Measurements from ENCODE around the gene LST1.

Gene LST1

DNA sequence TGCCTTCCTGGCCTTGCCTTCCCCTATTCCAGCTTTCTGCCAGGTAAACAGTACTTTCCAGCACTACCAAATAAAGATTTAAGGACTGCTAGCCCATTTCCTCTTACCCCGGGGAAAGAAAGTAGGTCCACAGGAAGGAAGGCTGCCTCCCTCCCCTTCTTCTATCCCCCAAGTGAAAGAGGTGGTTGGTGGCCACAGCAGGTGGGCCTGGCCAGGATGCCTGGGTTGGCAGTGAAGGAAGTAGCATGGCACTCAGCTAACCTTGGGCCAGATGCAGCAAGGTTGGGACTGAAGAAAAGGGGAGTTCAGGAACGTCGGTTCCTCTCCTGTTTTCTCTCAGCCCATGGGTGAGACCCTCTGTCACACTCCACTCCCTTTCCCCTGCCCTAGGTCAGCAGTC, 29.8 kb upstream of the LST1 start:
- no peak overlapping the region for H3K27ac ChIP-seq
- TF ChIP-seq, protein P1, sequence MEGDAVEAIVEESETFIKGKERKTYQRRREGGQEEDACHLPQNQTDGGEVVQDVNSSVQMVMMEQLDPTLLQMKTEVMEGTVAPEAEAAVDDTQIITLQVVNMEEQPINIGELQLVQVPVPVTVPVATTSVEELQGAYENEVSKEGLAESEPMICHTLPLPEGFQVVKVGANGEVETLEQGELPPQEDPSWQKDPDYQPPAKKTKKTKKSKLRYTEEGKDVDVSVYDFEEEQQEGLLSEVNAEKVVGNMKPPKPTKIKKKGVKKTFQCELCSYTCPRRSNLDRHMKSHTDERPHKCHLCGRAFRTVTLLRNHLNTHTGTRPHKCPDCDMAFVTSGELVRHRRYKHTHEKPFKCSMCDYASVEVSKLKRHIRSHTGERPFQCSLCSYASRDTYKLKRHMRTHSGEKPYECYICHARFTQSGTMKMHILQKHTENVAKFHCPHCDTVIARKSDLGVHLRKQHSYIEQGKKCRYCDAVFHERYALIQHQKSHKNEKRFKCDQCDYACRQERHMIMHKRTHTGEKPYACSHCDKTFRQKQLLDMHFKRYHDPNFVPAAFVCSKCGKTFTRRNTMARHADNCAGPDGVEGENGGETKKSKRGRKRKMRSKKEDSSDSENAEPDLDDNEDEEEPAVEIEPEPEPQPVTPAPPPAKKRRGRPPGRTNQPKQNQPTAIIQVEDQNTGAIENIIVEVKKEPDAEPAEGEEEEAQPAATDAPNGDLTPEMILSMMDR (conservative IDR thresholded peaks at IDR 0.05): no peak

DNA sequence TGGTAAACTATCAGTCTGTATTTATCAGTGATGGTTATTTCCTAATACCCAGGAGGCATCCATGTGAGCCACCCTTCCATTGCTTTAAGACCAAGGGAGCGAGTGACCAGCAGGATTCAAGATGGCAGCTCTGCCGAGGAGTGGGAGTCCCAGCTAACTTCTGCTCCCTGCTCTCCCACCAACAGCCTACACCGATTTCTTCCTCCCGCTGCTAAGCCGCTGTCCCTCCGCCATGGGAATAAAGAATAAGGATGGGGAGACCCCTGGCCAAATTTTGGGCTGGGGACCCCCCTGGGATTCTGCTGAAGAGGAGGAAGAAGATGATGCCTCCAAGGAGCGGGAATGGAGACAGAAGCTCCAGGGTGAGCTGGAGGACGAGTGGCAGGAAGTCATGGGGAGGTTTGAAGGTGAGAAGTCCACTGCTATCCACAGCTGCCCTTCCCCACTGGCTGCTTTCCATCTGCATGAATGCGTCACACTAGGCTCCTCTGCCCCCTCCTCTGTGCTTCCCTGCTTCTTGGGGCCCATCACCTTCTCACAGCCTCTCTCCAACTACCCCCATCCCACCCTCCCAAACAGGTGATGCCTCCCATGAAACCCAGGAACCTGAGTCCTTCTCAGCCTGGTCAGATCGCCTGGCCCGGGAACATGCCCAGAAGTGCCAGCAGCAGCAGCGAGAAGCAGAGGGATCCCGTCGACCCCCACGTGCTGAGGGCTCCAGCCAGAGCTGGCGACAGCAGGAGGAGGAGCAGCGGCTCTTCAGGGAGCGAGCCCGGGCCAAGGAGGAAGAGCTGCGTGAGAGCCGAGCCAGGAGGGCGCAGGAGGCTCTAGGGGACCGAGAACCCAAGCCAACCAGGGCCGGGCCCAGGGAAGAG, 28.4 kb upstream of the LST1 start:
- no peak overlapping the region for H3K27ac ChIP-seq
- TF ChIP-seq, protein P1 (conservative IDR thresholded peaks at IDR 0.05): no peak

DNA sequence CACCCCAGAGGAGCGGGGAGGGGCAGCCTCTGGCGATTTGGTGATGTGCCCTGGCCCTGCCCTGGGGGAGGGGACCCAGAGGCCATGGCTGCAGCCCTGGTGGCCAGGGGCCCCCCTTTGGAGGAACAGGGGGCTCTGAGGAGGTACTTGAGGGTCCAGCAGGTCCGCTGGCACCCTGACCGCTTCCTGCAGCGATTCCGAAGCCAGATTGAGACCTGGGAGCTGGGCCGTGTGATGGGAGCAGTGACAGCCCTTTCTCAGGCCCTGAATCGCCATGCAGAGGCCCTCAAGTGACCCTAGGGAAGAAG, 27.8 kb upstream of the LST1 start:
- TF ChIP-seq, protein P1 (conservative IDR thresholded peaks at IDR 0.05): no peak
- no peak overlapping the region for H3K27ac ChIP-seq

DNA sequence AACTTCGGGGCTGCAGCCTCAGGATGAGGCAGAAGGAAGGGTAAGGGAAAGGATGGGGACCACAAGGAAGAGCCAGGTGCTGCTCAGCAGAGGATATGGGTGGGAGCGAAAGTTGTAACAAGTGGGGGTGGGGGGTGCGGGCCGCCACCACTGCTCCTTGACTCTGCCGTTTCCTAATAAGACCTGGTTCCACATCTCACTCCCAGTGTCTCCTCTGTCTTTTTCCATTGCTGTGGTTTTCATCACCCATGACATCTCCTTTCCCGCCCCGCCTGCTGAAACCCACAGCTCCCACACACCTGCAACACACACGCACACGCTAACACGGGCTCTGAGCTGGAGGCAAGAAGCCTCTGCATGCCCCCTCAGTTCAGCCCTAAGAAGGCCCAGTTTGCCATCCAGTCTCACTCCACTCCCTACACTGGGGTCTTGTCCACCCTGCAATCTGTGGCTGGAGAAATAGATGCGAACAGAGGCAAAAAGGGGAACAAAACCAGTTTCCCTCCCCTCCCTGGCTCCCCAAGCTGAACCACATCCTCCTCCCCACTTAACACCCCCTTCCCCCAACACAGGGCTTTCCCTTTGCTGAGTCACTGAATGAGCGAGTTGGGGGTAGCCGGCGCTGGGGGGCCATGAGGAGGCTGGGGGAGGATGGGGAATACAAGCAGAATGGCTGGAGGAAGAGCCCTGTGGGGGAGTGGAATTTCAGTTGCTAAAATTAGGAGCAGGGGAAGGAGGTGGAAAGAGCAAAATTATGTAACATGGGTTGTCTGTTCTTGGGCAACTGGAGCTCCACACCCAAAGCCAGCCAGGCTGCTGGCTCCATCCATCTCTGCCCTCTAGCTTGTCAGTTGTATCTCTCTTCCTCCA, 27.2 kb upstream of the LST1 start:
- TF ChIP-seq, protein P1 (conservative IDR thresholded peaks at IDR 0.05): no peak
- no peak overlapping the region for H3K27ac ChIP-seq

DNA sequence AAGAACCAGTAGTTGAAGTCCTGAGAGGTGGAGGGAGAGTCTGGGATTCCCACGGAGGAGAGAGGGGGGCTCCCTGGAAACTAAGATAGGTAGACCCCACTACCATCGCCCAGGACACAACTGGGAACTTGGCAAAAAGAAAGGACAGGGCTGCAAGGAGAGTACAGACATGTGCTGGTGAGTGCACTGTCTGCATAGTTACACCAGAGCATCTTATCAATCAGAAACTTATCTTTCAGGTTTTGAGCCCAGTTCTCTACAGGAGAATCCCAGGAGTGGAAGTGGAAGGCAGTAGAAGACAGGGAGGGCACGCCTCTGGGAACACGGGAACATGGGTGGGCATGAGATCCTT, 26.5 kb upstream of the LST1 start:
- TF ChIP-seq, protein P1 (conservative IDR thresholded peaks at IDR 0.05): no peak
- no peak overlapping the region for H3K27ac ChIP-seq

DNA sequence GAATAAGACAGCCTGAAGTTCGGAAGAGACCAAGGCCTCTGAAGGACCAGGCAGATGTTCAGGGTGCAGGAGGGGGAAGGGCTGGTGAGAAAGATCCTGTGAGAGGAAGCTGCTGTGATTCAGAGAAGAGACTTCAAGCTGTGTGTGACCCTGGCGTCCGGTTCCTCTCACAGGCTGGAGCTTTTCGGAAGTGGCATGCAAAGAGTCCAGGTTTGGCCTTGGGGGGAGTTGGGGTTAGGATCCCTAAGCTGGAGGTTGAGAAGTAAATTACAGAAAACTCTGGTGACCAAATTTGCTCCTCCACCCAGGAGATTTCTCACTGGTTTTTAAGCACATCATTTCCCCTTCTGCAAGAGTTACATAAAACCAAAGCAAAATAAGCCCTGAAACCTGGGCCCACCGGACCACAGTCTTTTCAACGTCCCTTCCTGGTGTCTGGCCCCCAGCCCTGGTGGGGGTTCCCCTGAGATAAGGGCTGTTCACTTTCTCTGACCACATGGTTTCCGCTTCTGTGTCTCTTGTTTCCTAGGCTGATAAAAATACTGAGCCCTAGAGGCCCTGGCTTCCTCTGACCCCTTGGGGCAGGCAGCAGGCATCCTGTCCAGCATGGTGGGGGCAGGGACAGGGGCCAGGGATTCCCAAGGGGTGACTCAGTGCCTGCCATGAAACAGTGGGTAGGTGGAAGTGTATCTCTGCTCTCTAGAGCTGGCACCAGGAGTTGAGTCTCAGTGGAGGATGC, 25.9 kb upstream of the LST1 start:
- no peak overlapping the region for H3K27ac ChIP-seq
- TF ChIP-seq, protein P1 (conservative IDR thresholded peaks at IDR 0.05): no peak

DNA sequence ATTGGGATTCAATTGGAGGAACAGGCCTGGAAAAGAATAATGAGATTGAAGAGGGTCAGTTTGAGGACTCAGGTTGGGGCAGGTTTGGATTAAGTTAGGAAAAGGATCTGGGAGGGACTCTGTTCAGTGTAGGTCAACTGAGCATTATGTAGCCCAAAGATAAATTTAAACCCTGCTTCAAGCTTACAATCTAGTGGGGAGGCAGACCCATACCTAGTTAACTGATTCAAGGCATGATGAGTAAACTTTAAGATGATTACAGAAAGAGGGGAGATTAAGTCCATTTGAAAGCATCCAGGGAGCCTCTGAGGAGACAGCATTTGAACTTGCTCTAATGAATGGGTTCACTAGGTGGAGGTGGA, 25.4 kb upstream of the LST1 start:
- TF ChIP-seq, protein P1 (conservative IDR thresholded peaks at IDR 0.05): no peak
- H3K27ac ChIP-seq: no peak overlapping the region
